ENCODE measurements around the gene GRK4. TPM values are rescaled to one million over a fixed set of nuclear protein-coding genes. Genes with fewer than 3 reads are reported as not detected.

Gene GRK4
- polyA plus RNA-seq, 1 of the 3 experiments (the other 2 are of a cell fraction) = 2.7 TPM

DNA sequence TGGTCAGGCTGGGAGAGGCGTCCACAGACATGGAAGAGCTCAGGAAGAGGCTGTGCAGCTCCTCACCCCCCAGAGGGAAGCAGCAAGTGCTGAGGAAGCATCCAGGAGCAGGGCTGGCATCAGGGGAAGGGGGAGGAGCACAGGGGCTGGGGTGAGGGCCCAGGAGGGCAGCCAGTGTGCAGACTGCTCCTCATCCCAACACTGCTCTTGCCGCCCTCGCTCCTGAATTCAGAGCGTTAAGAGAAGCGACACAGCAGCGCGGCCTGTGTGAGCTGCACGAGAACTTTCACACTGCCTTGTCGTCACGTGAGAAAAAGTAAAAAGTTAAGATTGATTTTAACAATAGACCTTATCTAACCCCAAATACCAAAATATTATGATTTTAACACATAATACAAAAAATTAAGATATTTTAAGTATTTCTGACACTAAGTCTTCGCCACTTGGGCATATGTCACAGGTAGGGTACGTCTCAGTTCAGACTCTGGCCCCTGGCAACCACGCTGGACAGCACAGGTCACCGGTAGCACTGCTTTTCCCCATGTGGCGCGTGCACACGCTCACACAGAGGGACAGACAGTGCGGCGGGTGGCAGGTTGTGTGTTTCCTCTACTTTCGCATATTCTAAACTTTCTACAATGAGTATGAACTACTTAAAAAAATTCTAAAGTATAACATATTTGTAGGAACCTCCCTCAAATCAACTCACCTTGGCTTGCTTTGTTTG, 19.8 kb upstream of the GRK4 start (continued):
- no peak for TF ChIP-seq TEAD4 (IDR thresholded peaks at IDR 0.05; ENCODE audit: borderline replicate concordance, insufficient read depth)
- no peak for TF ChIP-seq TCF12 (IDR thresholded peaks at IDR 0.05)

- no peak overlapping the region for H3K4me2 ChIP-seq
- H3K4me1 ChIP-seq (ENCODE audit: control insufficient read depth in 1 of 2, insufficient read depth in 2 of 2, low read depth in 1 of 2, low read length in 1 of 2) = no peaks in the 10 kb centered on the region
- no peak for DNase-seq
- H3K4me3 ChIP-seq (ENCODE audit: low read depth in 2 of 2, low read length in 1 of 2) = no peak overlapping the region
- H3K27me3 ChIP-seq (ENCODE audit: insufficient read depth) = no peaks in the 10 kb centered on the region
- H3K79me2 ChIP-seq (ENCODE audit: insufficient read depth) = 0 out of 2 replicates have a peak, but pooled peaks cover 3% of the 10 kb centered on the region
- CTCF ChIA-PET = interaction anchor here (0.6 to 3.8 kb wide), 3 partner anchors 11 to 34 kb away, joined by 3 to 30 read pairs (median 3); no protein-coding TSS in a partner anchor
- H3K9ac ChIP-seq = no peak overlapping the region
- POLR2A ChIA-PET = no interaction called here
- no peak overlapping the region for H2AFZ ChIP-seq (ENCODE audit: low read depth)
- H3K36me3 ChIP-seq (replicated peaks in 1 of 2; ENCODE audit: control insufficient read depth in 1 of 2, insufficient read depth in 2 of 2, low read length in 1 of 2) = peaks cover 35 to 82% of the 10 kb centered on the region in 2 experiments
- no peaks in the 10 kb centered on the region for H4K20me1 ChIP-seq (ENCODE audit: insufficient read depth)
- no peaks in the 10 kb centered on the region for H3K9me2 ChIP-seq
- 85% methylated on average over 11 of the region's 11 CpGs for WGBS (ENCODE audit: low lambda C conversion rate)
- no peaks in the 10 kb centered on the region for H3K9me3 ChIP-seq
- no peak overlapping the region for H3K27ac ChIP-seq (ENCODE audit: low read depth in 2 of 2, low read length in 1 of 2)
- H3F3A ChIP-seq (replicated peaks; ENCODE audit: insufficient read depth) = no peaks in the 10 kb centered on the region
- no peak for TF ChIP-seq IRF3 (IDR thresholded peaks at IDR 0.05; ENCODE audit: low read depth, low read length)
- no peak for TF ChIP-seq RFX5 (IDR thresholded peaks at IDR 0.05; ENCODE audit: low read length)
- TF ChIP-seq JUND (IDR thresholded peaks at IDR 0.05) = no peak
- no peak for TF ChIP-seq GATA2 (CRISPR knock-in tag; IDR thresholded peaks at IDR 0.05)
- TF ChIP-seq SMC3 (IDR thresholded peaks at IDR 0.05; ENCODE audit: low read depth, low read length) = no peak
- no peak for TF ChIP-seq CTCF (IDR thresholded peaks at IDR 0.05)
- no peak for TF ChIP-seq TEAD4 (IDR thresholded peaks at IDR 0.05; ENCODE audit: borderline replicate concordance, insufficient read depth)
- no peak for TF ChIP-seq YY1 (IDR thresholded peaks at IDR 0.05; ENCODE audit: low read depth)
- TF ChIP-seq PBX3 (IDR thresholded peaks at IDR 0.05) = no peak
- TF ChIP-seq EP300 (IDR thresholded peaks at IDR 0.05; ENCODE audit: borderline replicate concordance in 1 of 2, low read depth in 1 of 2, low read length in 1 of 2) = no peak
- no peak for TF ChIP-seq REST (IDR thresholded peaks at IDR 0.05; ENCODE audit: low read depth, low read length)
These were observed 19.3 kb upstream of the GRK4 start for GRCh38 chr4:2944091-2944482.
